GM18868 (cell line): ENCODE data around the gene VEGFA.
A peak's percentile ranks its signal among the peaks of the same experiment; 100 is the strongest.

Source experiments
- ATAC-seq: cut with Tn5 transposase; IDR thresholded peaks from one replicate; pipeline ENCODE4 v1.9.1; 2021; ENCODE audit warnings: mild to moderate bottlenecking, moderate library complexity; ENCODE audit not compliant: unreplicated experiment

Gene VEGFA

GRCh38 chr6:43784049-43784855, 14.2 kb downstream of the VEGFA start:
- ATAC-seq = no peak

DNA sequence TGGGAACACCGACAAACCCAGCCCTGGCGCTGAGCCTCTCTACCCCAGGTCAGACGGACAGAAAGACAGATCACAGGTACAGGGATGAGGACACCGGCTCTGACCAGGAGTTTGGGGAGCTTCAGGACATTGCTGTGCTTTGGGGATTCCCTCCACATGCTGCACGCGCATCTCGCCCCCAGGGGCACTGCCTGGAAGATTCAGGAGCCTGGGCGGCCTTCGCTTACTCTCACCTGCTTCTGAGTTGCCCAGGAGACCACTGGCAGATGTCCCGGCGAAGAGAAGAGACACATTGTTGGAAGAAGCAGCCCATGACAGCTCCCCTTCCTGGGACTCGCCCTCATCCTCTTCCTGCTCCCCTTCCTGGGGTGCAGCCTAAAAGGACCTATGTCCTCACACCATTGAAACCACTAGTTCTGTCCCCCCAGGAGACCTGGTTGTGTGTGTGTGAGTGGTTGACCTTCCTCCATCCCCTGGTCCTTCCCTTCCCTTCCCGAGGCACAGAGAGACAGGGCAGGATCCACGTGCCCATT, 15.3 kb downstream of the VEGFA start:
- no peak for ATAC-seq

- no peak for ATAC-seq
These were observed 15.9 kb downstream of the VEGFA start for GRCh38 chr6:43785904-43786303.

- ATAC-seq = no peak
These were observed 16.8 kb downstream of the VEGFA start for GRCh38 chr6:43786664-43787329.

DNA sequence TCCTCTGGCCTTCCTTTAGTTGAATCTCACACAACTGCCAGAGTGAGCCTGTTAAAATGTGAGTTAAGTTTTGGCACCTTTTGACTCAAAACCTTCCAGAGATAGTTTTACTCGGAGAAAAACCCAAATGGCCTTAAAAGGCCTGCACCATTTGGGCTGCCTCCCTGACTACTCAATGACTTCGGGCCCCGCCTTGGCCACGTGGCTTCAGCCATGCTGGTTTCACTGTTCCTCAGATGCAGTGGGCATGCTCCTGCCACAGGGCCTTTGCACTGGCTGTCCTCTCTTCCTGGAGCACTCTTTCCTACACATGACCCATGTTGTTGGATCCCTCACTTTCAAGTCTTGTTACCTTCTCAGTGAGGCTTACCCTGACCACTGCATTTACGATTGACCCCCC, 18.3 kb downstream of the VEGFA start:
- ATAC-seq = no peak

GRCh38 chr6:43789447-43789846, 19.4 kb downstream of the VEGFA start:
- no peak for ATAC-seq

GRCh38 chr6:43790031-43790430, 20.0 kb downstream of the VEGFA start:
- ATAC-seq = no peak

DNA sequence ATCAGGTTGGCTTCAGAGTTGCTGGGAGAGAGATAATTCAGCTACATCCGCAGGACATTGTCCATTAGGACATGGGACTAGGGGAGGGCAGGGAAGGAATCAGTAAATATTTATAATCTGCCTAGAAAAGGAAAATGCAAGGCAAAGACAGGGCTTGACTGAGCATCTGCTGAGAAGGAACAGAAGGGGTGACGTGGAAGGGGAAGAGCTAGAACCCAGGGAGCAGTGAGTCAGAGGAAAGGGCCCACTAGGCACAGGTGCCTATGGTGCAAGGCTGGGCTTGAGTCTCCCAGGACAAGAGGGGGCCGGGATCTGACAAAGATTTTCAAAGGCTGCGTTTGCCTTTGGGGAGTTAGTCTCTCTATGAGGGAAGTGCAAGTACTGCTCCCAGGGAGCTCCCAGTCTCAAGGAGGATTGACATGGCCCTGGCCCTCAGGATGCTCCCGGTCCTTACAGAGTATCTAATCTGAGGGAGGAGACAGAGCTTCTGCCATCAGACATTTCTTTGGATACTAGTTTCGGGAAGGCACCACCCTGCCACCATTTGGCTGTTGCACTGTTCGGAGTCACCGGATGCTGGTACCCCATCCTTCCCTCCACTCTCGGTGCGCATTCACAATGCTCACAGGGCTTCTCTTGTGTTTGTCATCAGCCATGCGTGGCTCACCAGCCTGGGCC, 21.9 kb downstream of the VEGFA start:
- no peak for ATAC-seq

- ATAC-seq = no peak
These were observed 23.3 kb downstream of the VEGFA start for GRCh38 chr6:43793154-43793874.

GRCh38 chr6:43793875-43794242, 23.8 kb downstream of the VEGFA start:
- ATAC-seq = no peak

DNA sequence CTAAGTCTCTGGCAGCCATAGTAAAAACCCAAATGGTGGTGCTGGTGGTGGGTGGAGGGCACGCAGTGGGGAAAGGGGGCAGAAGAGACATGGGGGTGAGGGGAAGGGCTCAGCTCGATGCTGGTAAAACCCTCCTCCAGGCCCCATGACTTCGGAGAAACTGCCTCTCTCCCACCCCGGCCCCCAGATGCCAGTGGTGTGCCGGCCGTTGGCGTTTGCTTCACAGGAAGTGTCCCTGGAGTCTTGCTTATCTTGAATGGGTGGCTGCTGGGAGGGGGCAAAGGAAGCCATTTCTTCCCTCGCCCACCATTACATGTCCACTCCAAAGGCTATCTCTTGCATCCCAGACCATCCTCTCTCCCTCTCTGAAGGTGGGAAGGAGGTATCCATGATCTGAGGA, 25.4 kb downstream of the VEGFA start:
- no peak for ATAC-seq

DNA sequence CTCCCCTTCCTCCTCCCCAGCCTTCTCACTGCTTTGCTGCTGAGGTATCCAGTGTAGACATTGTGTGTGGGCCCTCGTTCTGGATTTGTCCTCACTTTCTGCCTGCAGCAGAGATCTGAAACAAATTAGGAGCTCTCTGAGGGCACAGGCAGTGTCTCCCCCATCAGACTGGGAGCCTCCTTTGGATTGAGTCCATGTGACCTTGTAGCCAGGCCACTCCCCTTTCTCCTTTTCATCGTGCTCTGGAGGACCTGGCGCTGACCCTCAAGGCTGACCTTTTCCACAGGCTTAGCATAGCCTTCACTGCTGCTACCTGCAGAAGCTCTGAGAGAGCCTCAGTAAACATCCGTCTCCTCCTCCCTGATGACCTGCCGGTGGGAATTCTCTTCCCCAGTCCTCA, 26.2 kb downstream of the VEGFA start:
- ATAC-seq = no peak

GRCh38 chr6:43796903-43797890, 27.2 kb downstream of the VEGFA start:
- no peak for ATAC-seq

DNA sequence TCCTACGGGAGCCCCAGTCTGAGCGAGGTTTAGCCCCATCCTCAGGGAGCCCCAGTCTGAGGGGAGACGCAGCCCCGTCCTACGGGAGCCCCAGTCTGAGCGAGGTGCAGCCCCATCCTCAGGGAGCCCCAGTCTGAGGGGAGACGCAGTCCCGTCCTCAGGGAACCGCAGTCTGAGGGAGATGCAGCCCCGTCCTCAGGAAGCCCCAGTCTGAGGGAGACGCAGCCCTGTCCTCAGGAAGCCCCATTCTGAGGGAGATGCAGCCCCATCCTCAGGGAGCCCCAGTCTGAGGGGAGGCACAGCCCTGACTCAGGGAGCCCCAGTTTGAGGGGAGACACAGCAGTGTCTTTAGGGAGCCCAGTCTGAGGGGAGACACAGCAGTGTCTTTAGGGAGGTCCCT, 27.9 kb downstream of the VEGFA start:
- no peak for ATAC-seq

GRCh38 chr6:43798688-43799444, 28.9 kb downstream of the VEGFA start:
- ATAC-seq = peak; percentile 49

DNA sequence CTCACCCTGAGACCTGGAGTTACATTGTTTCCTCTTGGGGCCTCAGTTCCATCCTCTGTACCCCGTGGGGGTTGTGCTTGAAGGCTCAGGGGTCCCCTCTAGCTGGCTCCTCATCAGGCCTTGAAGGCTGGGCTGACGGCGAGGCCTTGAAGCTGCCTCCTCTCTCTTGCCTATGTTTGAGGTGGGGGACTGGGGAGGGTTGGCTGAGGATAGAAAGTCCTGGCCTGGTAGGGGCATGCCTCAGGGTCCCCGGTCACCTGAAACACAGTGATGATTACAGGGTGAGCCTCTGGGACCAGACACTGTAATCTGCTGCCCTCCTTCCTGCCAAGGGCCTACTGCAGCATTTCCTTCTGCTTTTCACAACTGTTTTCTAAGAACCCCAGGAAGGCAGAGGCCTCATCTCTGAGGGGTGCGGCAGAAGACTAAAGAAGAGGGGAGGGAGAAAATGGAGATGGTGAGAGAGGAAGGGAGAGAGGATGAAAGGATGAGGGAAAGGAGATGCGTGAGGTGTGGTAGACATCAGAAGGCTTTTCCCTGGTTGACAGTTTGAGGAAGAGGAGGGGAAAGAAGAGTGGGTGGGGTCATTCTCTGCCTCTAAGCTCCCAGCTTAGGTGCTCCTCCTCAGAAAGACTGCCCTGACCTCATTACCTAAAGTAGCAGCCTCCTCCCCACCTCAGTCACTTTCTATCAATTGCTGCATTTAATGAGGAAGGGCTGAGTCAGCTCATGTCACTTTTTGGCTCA, 29.7 kb downstream of the VEGFA start:
- no peak for ATAC-seq

GRCh38 chr6:43800298-43800623, 30.2 kb downstream of the VEGFA start:
- no peak for ATAC-seq

DNA sequence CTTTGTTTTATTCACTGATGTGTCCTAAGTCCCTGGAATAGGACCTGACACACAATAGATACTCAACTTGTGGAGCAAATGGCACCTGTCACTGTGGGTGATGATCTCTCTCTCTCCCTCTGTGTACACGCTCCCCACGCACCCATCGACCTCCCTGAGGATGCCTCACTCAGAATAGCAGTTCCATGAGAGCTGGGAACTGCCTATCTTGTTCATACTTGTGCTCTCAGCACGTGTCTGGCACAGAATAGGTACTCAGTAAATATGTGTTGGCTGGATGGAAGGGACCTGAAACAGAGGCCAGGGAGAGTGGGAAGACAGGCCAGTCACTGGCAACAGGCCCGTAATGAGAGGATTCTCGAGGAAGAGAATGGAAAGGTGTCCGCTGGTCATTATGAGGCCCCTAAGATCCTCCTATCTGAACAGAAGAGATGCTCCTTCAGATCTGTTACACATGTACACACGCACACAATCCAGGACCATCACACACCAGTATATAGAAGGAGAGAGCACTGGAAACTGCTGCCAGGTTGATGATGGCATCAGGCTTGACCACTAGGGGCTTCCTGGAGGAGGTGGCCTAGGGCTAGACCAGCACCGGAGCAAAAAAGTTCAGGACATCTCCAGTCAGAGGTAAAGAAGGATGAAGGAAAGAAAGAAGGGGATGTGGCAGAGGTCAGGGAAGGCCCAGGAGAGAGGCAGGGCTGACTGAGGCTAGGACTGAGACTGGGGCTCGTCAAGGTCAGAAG, 30.9 kb downstream of the VEGFA start:
- no peak for ATAC-seq
